A549 (cell line): ENCODE results near the gene SLC9C2. TPM values are rescaled to one million over a fixed set of nuclear protein-coding genes. Genes with fewer than 3 reads are reported as not detected.

Experiments used
- ATAC-seq, 2 experiments: fragments of 200-7000 bp in 1 of 2; fragments of >200 bp in 1 of 2; cut with Nextera tagmentation in 1 of 2; cut with Tn5 transposase in 1 of 2; 3 replicates each; pipeline versions ENCODE4 v1.8.0 to v1.9.1; 2018 to 2020; ENCODE audit warnings: mild to moderate bottlenecking in 1 of 2, moderate library complexity in 1 of 2
- CTCF ChIA-PET: fragments of 300-600 bp; sonication (Branson Sonifier 250); formaldehyde crosslinking; extraction: SDS; loops from one replicate; lab custom pipeline; 2021; ENCODE audit warnings: antibody characterized with exemption, inconsistent platforms; lab: Yijun Ruan, JAX
- POLR2A ChIA-PET: fragments of 350-600 bp; formaldehyde crosslinking; extraction: SDS; loops from one replicate; lab custom pipeline; 2021; ENCODE audit warnings: antibody characterized with exemption, inconsistent platforms; lab: Yijun Ruan, JAX
- DNase-seq, 2 experiments: peaks; one replicate each; pipeline versions ENCODE4 v3.0.0 to v3.0.0-alpha.2; 2011 to 2016; ENCODE audit warnings: low read depth in 1 of 2, low spot score in 1 of 2
- FAIRE-seq: peaks from 2 replicates; lab custom pipeline; 2011; peaks lifted over from hg19 to GRCh38; lab: Jason Lieb, UNC
- H3K27ac ChIP-seq, 2 experiments: fragments of >200 bp; sonication (Bioruptor Twin); formaldehyde crosslinking; 3 replicates each; pipeline ENCODE4 v1.5.1; 2016 to 2017
- H3K4me1 ChIP-seq: fragments of >200 bp; sonication (Bioruptor Twin); formaldehyde crosslinking; 3 replicates; pipeline ENCODE4 v1.6.1; 2016
- H3K4me2 ChIP-seq: fragments of >200 bp; sonication (Bioruptor Twin); formaldehyde crosslinking; 3 replicates; pipeline ENCODE4 v1.6.1; 2016
- H3K4me3 ChIP-seq: fragments of >200 bp; sonication (Bioruptor Twin); formaldehyde crosslinking; 3 replicates; pipeline ENCODE4 v1.5.1; 2016
- H3K9me3 ChIP-seq: fragments of >200 bp; sonication (Bioruptor Twin); formaldehyde crosslinking; 3 replicates; pipeline ENCODE4 v1.6.1; 2016
- ATOH8 ChIP-seq: fragments of 250-450 bp; sonication (Bioruptor Pico); IDR thresholded peaks from 2 replicates; pipeline ENCODE4 v1.5.0; 2020; ENCODE audit warnings: low read depth, mild to moderate bottlenecking, moderate library complexity
- ESRRA ChIP-seq: fragments of 150-350 bp; IDR thresholded peaks from 2 replicates; pipeline ENCODE4 v1.6.1; 2014; ENCODE audit warnings: mild to moderate bottlenecking, low read length, borderline replicate concordance
- FOSB ChIP-seq: fragments of 250-450 bp; sonication (Bioruptor Pico); IDR thresholded peaks from 2 replicates; pipeline ENCODE4 v1.5.0; 2020; ENCODE audit warnings: mild to moderate bottlenecking, moderate library complexity
- HES2 ChIP-seq: fragments of >200 bp; sonication (Bioruptor Twin); formaldehyde crosslinking; IDR thresholded peaks from 2 replicates; pipeline ENCODE4 v1.6.1; 2016
- HMGXB4 ChIP-seq: fragments of 250-450 bp; sonication (Bioruptor Pico); IDR thresholded peaks from 2 replicates; pipeline ENCODE4 v1.5.0; 2021; ENCODE audit warnings: mild to moderate bottlenecking, moderate library complexity, borderline replicate concordance
- MYC ChIP-seq: IDR thresholded peaks from 2 replicates; pipeline ENCODE4 v1.6.1; 2012; ENCODE audit warnings: mild to moderate bottlenecking, inconsistent platforms, low read length, improper control_type of control experiment, borderline replicate concordance
- NFE2L2 ChIP-seq: fragments of 150-350 bp; conservative IDR thresholded peaks from 2 replicates; pipeline ENCODE4 v1.6.1; 2014; ENCODE audit warnings: low read length
- NR3C1 ChIP-seq: fragments of >200 bp; sonication (Bioruptor Twin); formaldehyde crosslinking; IDR thresholded peaks from 3 replicates; pipeline ENCODE4 v1.6.1; 2017
- PBX3 ChIP-seq: IDR thresholded peaks from 2 replicates; pipeline ENCODE4 v1.6.1; 2012
- PHF8 ChIP-seq: fragments of 200-600 bp; sonication (generic); IDR thresholded peaks from 2 replicates; pipeline ENCODE4 v1.6.1; 2016; ENCODE audit warnings: low read depth, mild to moderate bottlenecking, antibody characterized with exemption, moderate library complexity, borderline replicate concordance
- RARB ChIP-seq: fragments of 250-450 bp; sonication (Bioruptor Pico); IDR thresholded peaks from 2 replicates; pipeline ENCODE4 v1.8.0; 2021; ENCODE audit warnings: mild to moderate bottlenecking, moderate library complexity
- USF2 ChIP-seq: fragments of 450-650 bp; IDR thresholded peaks from 2 replicates; pipeline ENCODE4 v1.6.1; 2014; ENCODE audit warnings: antibody characterized with exemption
- WGBS: methylation state at CpG from one replicate; pipeline ENCODE4 v1.1.6; 2017; ENCODE audit errors: missing lambda C conversion rate; 5-methylcytosine and 5-hydroxymethylcytosine counted together
- polyA plus RNA-seq, 4 experiments: library from polyadenylated mRNA; depleted of rRNA in 3 of 4; stranded (reverse); fragments of >200 nt; fragmentation: RNase III in 1 of 4; extraction: RNeasy Plus Mini Kit Qiagen cat#74134 plus additional on column Dnase treatment in 1 of 4; gene quantifications; 2 replicates in 3 of 4; 3 replicates in 1 of 4; pipeline ENCODE4 v1.2.3, GENCODE V29; 2011 to 2017

Gene SLC9C2
- polyA plus RNA-seq, 2 of the 4 experiments (the other 2 are of a cell fraction): not detected

- 63% methylated on average over 2 of the region's 2 CpGs for WGBS
- no peak for ATAC-seq
- TF ChIP-seq FOSB (no peak), ATOH8 (CRISPR knock-in tag) (no peak), ESRRA (no peak), HMGXB4 (CRISPR knock-in tag) (no peak), HES2 (no peak), NFE2L2 (no peak), MYC (no peak), NR3C1 (no peak), PHF8 (no peak), USF2 (no peak), RARB (CRISPR knock-in tag) (no peak), PBX3 (no peak)
- H3K27ac ChIP-seq: no peak overlapping the region
- DNase-seq: no peak
- H3K4me1 ChIP-seq: peaks cover 6% of the 10 kb centered on the region; the same call in 1 of the 3 replicates
- no peaks in the 10 kb centered on the region for H3K9me3 ChIP-seq
- no peak for FAIRE-seq
- H3K4me3 ChIP-seq: no peak overlapping the region
- ChIA-PET POLR2A (no interaction called here), CTCF (interaction anchor here (2.3 kb wide), 1 partner anchor 21 kb away, joined by 8 read pairs; no protein-coding TSS in a partner anchor)
- H3K4me2 ChIP-seq: no peak overlapping the region
These were observed 150.9 kb downstream of the SLC9C2 start for GRCh38 chr1:173451981-173452380.

Other genes starting within 250 kb of the SLC9C2 start
- gene PRDX6, start 125.7 kb downstream of the SLC9C2 start, polyA plus RNA-seq (2011; rRNA removed): 246 and 308 TPM in 2 replicates
- gene PRDX6, start 125.7 kb downstream of the SLC9C2 start, polyA plus RNA-seq (2017; fragmentation: RNase III; extraction: RNeasy Plus Mini Kit Qiagen cat#74134 plus additional on column Dnase treatment): 246 to 251 TPM (median 250 TPM) in 3 replicates
- gene TEX50, start 32.3 kb upstream of the SLC9C2 start, polyA plus RNA-seq (2011; rRNA removed): not detected in 2 replicates
- not detected in 3 replicates for gene TEX50, start 32.3 kb upstream of the SLC9C2 start, polyA plus RNA-seq (2017; fragmentation: RNase III; extraction: RNeasy Plus Mini Kit Qiagen cat#74134 plus additional on column Dnase treatment)
- 0.27 and 0.30 TPM in 2 replicates for gene ANKRD45, start 66.8 kb upstream of the SLC9C2 start, polyA plus RNA-seq (2011; rRNA removed)
- 0.14 to 0.18 TPM (median 0.15 TPM) in 3 replicates for gene ANKRD45, start 66.8 kb upstream of the SLC9C2 start, polyA plus RNA-seq (2017; fragmentation: RNase III; extraction: RNeasy Plus Mini Kit Qiagen cat#74134 plus additional on column Dnase treatment)
- gene KLHL20, start 111.9 kb upstream of the SLC9C2 start, polyA plus RNA-seq (2011; rRNA removed): 15.8 and 16.9 TPM in 2 replicates
- 11.4 to 12.5 TPM (median 12.0 TPM) in 3 replicates for gene KLHL20, start 111.9 kb upstream of the SLC9C2 start, polyA plus RNA-seq (2017; fragmentation: RNase III; extraction: RNeasy Plus Mini Kit Qiagen cat#74134 plus additional on column Dnase treatment)
- 67.0 and 70.4 TPM in 2 replicates for gene DARS2, start 221.6 kb upstream of the SLC9C2 start, polyA plus RNA-seq (2011; rRNA removed)
- 42.9 to 43.3 TPM (median 43.1 TPM) in 3 replicates for gene DARS2, start 221.6 kb upstream of the SLC9C2 start, polyA plus RNA-seq (2017; fragmentation: RNase III; extraction: RNeasy Plus Mini Kit Qiagen cat#74134 plus additional on column Dnase treatment)
- gene CENPL, start 221.8 kb upstream of the SLC9C2 start, polyA plus RNA-seq (2011; rRNA removed): 15.6 and 20.2 TPM in 2 replicates
- gene CENPL, start 221.8 kb upstream of the SLC9C2 start, polyA plus RNA-seq (2017; fragmentation: RNase III; extraction: RNeasy Plus Mini Kit Qiagen cat#74134 plus additional on column Dnase treatment): 10.8 to 12.5 TPM (median 11.3 TPM) in 3 replicates